Body of pancreas (tissue), 4 donors: ENCODE measurements around the gene SLC26A3.

Experiments used
- CTCF ChIP-seq, 7 experiments: fragments of 450-650 bp in 4 of 7; fragments of 200-600 bp in 3 of 7; sonication (generic) in 3 of 7; IDR thresholded peaks; one replicate each; pipeline ENCODE4 v1.5.1; 2016 to 2019; ENCODE audit warnings: antibody characterized with exemption in 7 of 7
- POLR2A ChIP-seq, 3 donors: fragments of 450-650 bp; IDR thresholded peaks; one replicate each; pipeline ENCODE4 v1.6.1; 2016; ENCODE audit warnings: antibody characterized with exemption in 3 of 3, mild to moderate bottlenecking in 2 of 3

GRCh38 chr7:107836237-107837144 lies 33.5 kb upstream of the SLC26A3 start:
- no peak for TF ChIP-seq CTCF (IDR thresholded peaks at IDR 0.05)
- no peak for TF ChIP-seq POLR2A (IDR thresholded peaks at IDR 0.05)
